Mucosa of descending colon (tissue), 3 donors: Measurements from ENCODE around the gene LAPTM5. TPM values are rescaled to one million over a fixed set of nuclear protein-coding genes. Genes with fewer than 3 reads are reported as not detected.
A peak's percentile ranks its signal among the peaks of the same experiment; 100 is the strongest.

Source experiments
- ATAC-seq: fragments of 200-7000 bp; cut with Tn5 transposase; one replicate; pipeline ENCODE4 v1.9.1; 2020; ENCODE audit warnings: mild to moderate bottlenecking, moderate library complexity
- DNase-seq, 3 donors: peaks; one replicate each; pipeline ENCODE4 v3.0.0-alpha.2; 2020
- H3K36me3 ChIP-seq: fragments of 200-600 bp; one replicate; pipeline ENCODE4 v1.8.0; 2021; ENCODE audit warnings: low read depth, mild to moderate bottlenecking
- H3K4me1 ChIP-seq: fragments of 200-600 bp; one replicate; pipeline ENCODE4 v1.8.0; 2021; ENCODE audit warnings: low read depth, mild to moderate bottlenecking
- H3K4me3 ChIP-seq: fragments of 200-600 bp; one replicate; pipeline ENCODE4 v1.8.0; 2021; ENCODE audit warnings: mild to moderate bottlenecking
- H3K9me3 ChIP-seq: fragments of 200-600 bp; one replicate; pipeline ENCODE4 v1.8.0; 2021; ENCODE audit warnings: mild to moderate bottlenecking
- intact Hi-C, 2 donors: fragments of 100-400 bp; cut with DNase I in 1 of 2; cut with micrococcal nuclease in 1 of 2; formaldehyde crosslinking; loops; one replicate each; pipeline versions ENCODE4 v1.11.0 to v1.11.1; 2022; cut with DNase I, micrococcal nuclease
- total RNA-seq, 3 donors: library from RNA; stranded (reverse); fragmentation: NEBNext Ultra II Directional in 2 of 3; extraction: Animal tissue kit (Norgen Biotek cat#: 25700) in 2 of 3; gene quantifications; one replicate each; pipeline versions ENCODE4 v1.2.1 to v1.2.4, GENCODE V29; 2021 to 2023
- TF ChIP-seq, protein P1 (sequence below): fragments of 200-600 bp; IDR thresholded peaks from one replicate; pipeline ENCODE4 v1.8.0; 2022; ENCODE audit warnings: antibody characterized with exemption, mild to moderate bottlenecking
- donor health status: DM: no; HTN: no; CAD: no; lungs with moderate emphysema.
- donor health status: DM: no; HTN: no; CAD: no.
- donor health status: DM: no; HTN: yes; CAD: no.

Gene LAPTM5
- total RNA-seq, 3 donors from 2014 or later = 24.1 to 71.1 (median 48.1) TPM

DNA sequence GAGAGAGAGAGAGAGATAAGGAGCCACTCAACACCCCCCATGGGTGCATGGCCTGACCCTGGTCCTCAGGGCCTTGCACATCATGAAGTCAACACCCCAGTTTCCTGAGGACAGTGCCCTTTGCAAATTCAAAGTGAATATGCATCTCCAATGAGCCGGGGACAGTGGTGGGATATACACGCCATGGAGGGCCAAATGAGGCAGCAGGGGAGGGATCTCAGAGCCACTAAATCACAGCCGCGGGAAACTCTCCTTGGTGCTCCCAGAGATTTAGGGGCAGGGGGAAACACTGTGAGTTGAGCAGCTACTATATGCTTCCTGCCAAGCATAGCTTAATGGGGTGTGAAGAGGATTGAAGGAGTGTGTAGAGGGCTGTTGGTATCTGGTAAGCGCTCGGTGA lies 69.7 kb downstream of the LAPTM5 start:
- DNase-seq = no peak
- Histone ChIP-seq H3K9me3 (no peaks in the 10 kb centered on the region), H3K4me1 (no peaks in the 10 kb centered on the region), H3K36me3 (no peaks in the 10 kb centered on the region), H3K4me3 (no peak overlapping the region)
- ATAC-seq = no peak
- intact Hi-C loops = no loop called here
- TF ChIP-seq, protein P1, sequence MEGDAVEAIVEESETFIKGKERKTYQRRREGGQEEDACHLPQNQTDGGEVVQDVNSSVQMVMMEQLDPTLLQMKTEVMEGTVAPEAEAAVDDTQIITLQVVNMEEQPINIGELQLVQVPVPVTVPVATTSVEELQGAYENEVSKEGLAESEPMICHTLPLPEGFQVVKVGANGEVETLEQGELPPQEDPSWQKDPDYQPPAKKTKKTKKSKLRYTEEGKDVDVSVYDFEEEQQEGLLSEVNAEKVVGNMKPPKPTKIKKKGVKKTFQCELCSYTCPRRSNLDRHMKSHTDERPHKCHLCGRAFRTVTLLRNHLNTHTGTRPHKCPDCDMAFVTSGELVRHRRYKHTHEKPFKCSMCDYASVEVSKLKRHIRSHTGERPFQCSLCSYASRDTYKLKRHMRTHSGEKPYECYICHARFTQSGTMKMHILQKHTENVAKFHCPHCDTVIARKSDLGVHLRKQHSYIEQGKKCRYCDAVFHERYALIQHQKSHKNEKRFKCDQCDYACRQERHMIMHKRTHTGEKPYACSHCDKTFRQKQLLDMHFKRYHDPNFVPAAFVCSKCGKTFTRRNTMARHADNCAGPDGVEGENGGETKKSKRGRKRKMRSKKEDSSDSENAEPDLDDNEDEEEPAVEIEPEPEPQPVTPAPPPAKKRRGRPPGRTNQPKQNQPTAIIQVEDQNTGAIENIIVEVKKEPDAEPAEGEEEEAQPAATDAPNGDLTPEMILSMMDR = no peak

DNA sequence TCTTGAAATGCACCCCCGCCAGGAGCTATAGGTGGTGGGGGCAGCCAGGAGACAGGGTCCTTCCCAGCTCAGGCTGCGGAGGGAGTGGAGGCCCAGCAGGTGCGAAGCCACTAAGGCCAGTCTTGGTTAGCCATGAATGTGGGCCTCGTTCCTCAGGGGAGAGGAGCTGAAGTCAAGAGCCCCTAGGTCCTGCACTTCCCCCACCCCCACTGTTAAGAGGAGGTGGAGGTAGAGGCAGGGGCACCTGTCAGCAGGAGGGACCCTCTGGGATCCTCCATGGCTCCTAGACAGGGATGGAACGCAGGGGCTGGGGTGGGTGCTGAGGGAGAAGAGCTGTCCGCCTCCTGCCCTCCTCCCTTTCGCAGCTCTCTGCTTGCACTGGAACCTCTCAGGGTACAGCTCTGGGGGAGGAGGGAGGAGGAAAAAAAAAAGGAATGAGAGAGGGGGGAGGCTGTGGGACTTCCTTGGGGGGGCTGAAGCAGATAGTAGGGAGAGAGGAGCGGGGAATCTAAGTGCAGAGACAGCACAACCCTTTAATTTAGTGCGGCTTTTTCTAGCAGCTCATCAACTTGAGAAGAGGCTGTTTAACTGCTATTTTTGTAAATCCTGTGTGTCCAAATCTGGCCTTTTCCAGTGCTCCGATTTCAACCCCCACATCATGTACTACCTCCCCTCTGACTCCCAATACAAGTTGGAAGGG lies 71.2 kb downstream of the LAPTM5 start:
- ATAC-seq = no peak
- no peaks in the 10 kb centered on the region for H3K4me1 ChIP-seq
- H3K36me3 ChIP-seq = no peaks in the 10 kb centered on the region
- H3K4me3 ChIP-seq = no peak overlapping the region
- H3K9me3 ChIP-seq = no peaks in the 10 kb centered on the region
- no peak for DNase-seq
- intact Hi-C loops = no loop called here
- TF ChIP-seq, protein P1 = no peak

DNA sequence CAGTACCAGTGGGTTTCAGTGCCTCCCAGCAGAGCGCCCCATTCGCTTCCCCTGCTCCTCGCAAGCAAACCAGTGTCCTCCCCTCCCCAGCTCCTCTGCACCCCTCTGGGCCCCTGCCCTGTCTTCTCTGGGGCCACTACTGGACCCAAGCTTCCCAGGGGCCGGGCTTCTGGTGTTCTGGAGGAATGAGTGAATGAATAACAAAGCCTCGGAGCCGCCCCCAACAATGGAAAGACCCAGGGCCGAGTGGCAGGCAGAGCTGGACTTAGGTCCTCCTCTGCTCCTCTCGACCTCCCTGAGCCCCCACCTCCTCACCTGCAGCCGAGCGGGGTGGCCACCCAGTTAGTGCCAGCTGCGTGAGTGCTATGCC lies 71.8 kb downstream of the LAPTM5 start:
- TF ChIP-seq, protein P1 = no peak

DNA sequence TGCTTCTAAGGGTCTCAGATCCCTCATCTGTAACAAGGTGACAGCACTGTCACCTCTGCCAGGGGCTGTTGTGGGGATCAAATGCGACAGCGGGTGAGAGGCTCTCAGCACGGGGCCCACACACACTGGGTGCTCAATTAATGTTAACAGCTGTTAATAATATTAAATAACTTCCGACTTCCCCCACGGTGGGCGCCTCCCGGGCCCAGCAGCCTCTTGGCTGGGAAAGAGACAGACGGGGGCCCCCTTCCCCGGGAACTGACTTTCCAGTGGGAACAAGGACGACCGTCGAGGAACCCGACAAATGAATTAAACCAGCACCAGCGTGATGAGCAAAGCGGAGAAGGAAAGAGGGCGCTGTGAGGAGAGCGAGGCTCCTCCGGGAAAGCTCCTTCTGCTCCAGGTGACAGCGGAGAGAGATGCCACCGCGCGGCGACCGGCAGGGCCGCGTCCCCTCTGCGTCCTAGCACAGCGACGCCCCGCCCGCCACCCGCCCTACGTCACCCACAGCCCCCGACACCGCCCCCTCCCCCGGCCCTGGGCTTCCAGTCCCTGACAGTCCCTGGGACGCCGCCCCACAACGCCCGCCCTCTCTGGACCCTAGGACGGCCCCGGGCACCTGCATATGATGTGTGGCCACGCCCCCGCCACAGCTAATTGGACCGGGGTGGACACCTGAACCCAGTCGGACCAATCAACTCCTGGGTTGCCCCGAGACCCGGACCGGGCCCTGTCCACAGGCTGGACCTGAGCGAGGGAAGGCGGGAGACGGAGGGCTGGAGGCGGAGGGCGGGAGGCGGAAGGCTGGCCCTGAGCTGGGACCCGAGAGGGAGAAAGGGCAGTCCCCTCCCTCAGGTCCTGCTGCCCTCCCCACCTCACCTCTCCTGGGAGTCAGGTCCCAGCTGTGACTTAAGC lies 72.4 kb downstream of the LAPTM5 start:
- no peaks in the 10 kb centered on the region for H3K4me1 ChIP-seq
- intact Hi-C loops = no loop called here
- TF ChIP-seq, protein P1 = no peak
- no peaks in the 10 kb centered on the region for H3K36me3 ChIP-seq
- H3K4me3 ChIP-seq = no peak overlapping the region
- peak; percentile 80 to 87 (median 85) for DNase-seq
- no peaks in the 10 kb centered on the region for H3K9me3 ChIP-seq
- ATAC-seq = peak; percentile 95

More for the DNA sequence above, 71.8 kb downstream of the LAPTM5 start:
- H3K9me3 ChIP-seq = no peaks in the 10 kb centered on the region
- intact Hi-C loops = no loop called here
- DNase-seq (no peak), ATAC-seq (no peak)
- H3K36me3 ChIP-seq = no peaks in the 10 kb centered on the region
- no peaks in the 10 kb centered on the region for H3K4me1 ChIP-seq
- H3K4me3 ChIP-seq = no peak overlapping the region

DNA sequence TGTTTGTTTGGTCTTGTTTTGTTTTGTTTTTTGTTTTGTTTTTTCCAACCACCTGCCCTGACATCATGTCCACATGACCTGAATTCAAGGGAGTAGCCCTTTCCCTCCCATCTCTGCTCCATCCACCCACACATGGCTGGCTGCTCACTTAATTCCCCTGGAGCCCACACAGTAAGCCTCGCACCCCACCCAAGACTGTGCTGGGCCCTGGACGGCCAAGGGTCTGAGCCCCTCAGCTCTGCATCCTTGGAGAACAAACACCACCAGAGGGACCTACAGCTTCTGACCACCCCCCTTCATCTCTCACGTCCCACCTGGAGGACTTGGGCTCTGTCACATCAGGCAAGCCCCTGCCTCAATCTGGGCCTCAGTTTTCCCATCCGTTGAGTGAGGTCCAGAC lies 73.3 kb downstream of the LAPTM5 start:
- TF ChIP-seq, protein P1 = no peak
- DNase-seq = no peak
- Histone ChIP-seq H3K9me3 (no peaks in the 10 kb centered on the region), H3K36me3 (no peaks in the 10 kb centered on the region), H3K4me3 (no peak overlapping the region), H3K4me1 (no peaks in the 10 kb centered on the region)
- no peak for ATAC-seq
- intact Hi-C loops = no loop called here
